ENCODE results near the gene DNASE2.
"Not testable (repeated sequence)": the region's sequence is repeated elsewhere in the genome, so short reads cannot be mapped to it uniquely, and the experiment has no call there.

Gene DNASE2

GRCh38 chr19:12881172-12881808 is at the start of gene DNASE2:
DNASE2 (minus strand) TSS chr19:12881449; CDS start chr19:12881375, 74 bp downstream.
- peak; percentile 91 to 97 (median 95) for DNase-seq

GRCh38 chr19:12930002-12930645 is 48.9 kb upstream of the DNASE2 start:
- no peak for DNase-seq

- DNase-seq: no peak
These were observed 43.5 kb upstream of the DNASE2 start for GRCh38 chr19:12924621-12925310.

- DNase-seq: no peak
These were observed 41.7 kb upstream of the DNASE2 start for GRCh38 chr19:12922959-12923358.

- no peak for DNase-seq
These were observed 39.8 kb upstream of the DNASE2 start for GRCh38 chr19:12921047-12921446.

GRCh38 chr19:12918253-12918652 is 37.0 kb upstream of the DNASE2 start:
- DNase-seq: no peak

GRCh38 chr19:12915860-12916259 is 34.6 kb upstream of the DNASE2 start:
- not testable (repeated sequence) for DNase-seq

GRCh38 chr19:12913851-12914690 is 32.8 kb upstream of the DNASE2 start:
- peak in 2 of 3 experiments; percentile 77 to 88 for DNase-seq

GRCh38 chr19:12913011-12913561 is 31.8 kb upstream of the DNASE2 start:
- DNase-seq: peak; percentile 84 to 99 (median 97)

GRCh38 chr19:12912571-12912970 is 31.3 kb upstream of the DNASE2 start:
- peak; percentile 85 to 99 (median 91) for DNase-seq

- DNase-seq: no peak
These were observed 25.9 kb upstream of the DNASE2 start for GRCh38 chr19:12907166-12907565.

GRCh38 chr19:12899891-12900518 is 18.8 kb upstream of the DNASE2 start:
- no peak for DNase-seq

- DNase-seq: no peak
These were observed 15.2 kb upstream of the DNASE2 start for GRCh38 chr19:12896460-12896859.

- DNase-seq: no peak
These were observed 12.3 kb upstream of the DNASE2 start for GRCh38 chr19:12893582-12893981.

- no peak for DNase-seq
These were observed 10.3 kb upstream of the DNASE2 start for GRCh38 chr19:12891553-12892021.

- peak; percentile 93 to 100 (median 100) for DNase-seq
These were observed 9.7 kb upstream of the DNASE2 start, which contains the start of gene GCDH for GRCh38 chr19:12890787-12891552. GCDH (plus strand) TSS chr19:12891160; CDS start chr19:12891305, 145 bp downstream.

- not testable (repeated sequence) for DNase-seq
These were observed 9.1 kb upstream of the DNASE2 start for GRCh38 chr19:12890299-12890786.

GRCh38 chr19:12888006-12888603 is 6.9 kb upstream of the DNASE2 start:
- no peak for DNase-seq

- no peak for DNase-seq
These were observed 5.9 kb upstream of the DNASE2 start, which contains the start of gene KLF1 for GRCh38 chr19:12886969-12887747. KLF1 (minus strand) TSS chr19:12887201; CDS start chr19:12887140, 61 bp downstream.

- DNase-seq: no peak
These were observed 5.4 kb upstream of the DNASE2 start for GRCh38 chr19:12886651-12886968.

Measured in NCI-H1417 (cell line).